HUES48 (cell line): ENCODE measurements around the gene AP2B1.
A peak's percentile ranks its signal among the peaks of the same experiment; 100 is the strongest.
"Not testable (repeated sequence)": the region's sequence is repeated elsewhere in the genome, so short reads cannot be mapped to it uniquely, and the experiment has no call there.

Source experiments
- H3K27ac ChIP-seq: one replicate; pipeline ENCODE4 v1.7.0; 2013; ENCODE audit warnings: low read depth, low read length, inconsistent platforms
- H3K27me3 ChIP-seq: 2 replicates; pipeline ENCODE4 v1.6.1; 2013; ENCODE audit warnings: mild to moderate bottlenecking, low read length; ENCODE audit not compliant: control insufficient read depth, insufficient read depth
- H3K36me3 ChIP-seq: 2 replicates; pipeline ENCODE4 v1.6.1; 2013; ENCODE audit warnings: low read length; ENCODE audit not compliant: control insufficient read depth, insufficient read depth
- H3K4me1 ChIP-seq: 2 replicates; pipeline ENCODE4 v1.6.1; 2013; ENCODE audit warnings: mild to moderate bottlenecking, low read length; ENCODE audit not compliant: control insufficient read depth, insufficient read depth
- H3K4me3 ChIP-seq: 2 replicates; pipeline ENCODE4 v1.5.1; 2013; ENCODE audit warnings: mild to moderate bottlenecking, low read depth, low read length
- H3K9ac ChIP-seq: 2 replicates; pipeline ENCODE4 v1.6.1; 2013; ENCODE audit warnings: mild to moderate bottlenecking, low read depth, low read length, moderate library complexity
- H3K9me3 ChIP-seq: 2 replicates; pipeline ENCODE4 v1.6.1; 2013; ENCODE audit warnings: low read length; ENCODE audit not compliant: control insufficient read depth, insufficient read depth

The AP2B1 gene

GRCh38 chr17:35548978-35549377 is 38.1 kb upstream of the AP2B1 start:
- Histone ChIP-seq H3K4me1 (no peaks in the 10 kb centered on the region), H3K9me3 (no peaks in the 10 kb centered on the region), H3K27ac (no peak overlapping the region), H3K9ac (no peak overlapping the region), H3K36me3 (no peaks in the 10 kb centered on the region), H3K27me3 (no peaks in the 10 kb centered on the region; the same call in 1 of the 2 replicates), H3K4me3 (no peak overlapping the region)

- H3K36me3 ChIP-seq: no peaks in the 10 kb centered on the region
- no peaks in the 10 kb centered on the region for H3K9me3 ChIP-seq
- H3K4me3 ChIP-seq: no peak overlapping the region
- no peak overlapping the region for H3K27ac ChIP-seq
- no peak overlapping the region for H3K9ac ChIP-seq
- no peaks in the 10 kb centered on the region for H3K4me1 ChIP-seq
- H3K27me3 ChIP-seq: no peaks in the 10 kb centered on the region; the same call in 1 of the 2 replicates
Measured at GRCh38 chr17:35553310-35553709, 33.8 kb upstream of the AP2B1 start.

DNA sequence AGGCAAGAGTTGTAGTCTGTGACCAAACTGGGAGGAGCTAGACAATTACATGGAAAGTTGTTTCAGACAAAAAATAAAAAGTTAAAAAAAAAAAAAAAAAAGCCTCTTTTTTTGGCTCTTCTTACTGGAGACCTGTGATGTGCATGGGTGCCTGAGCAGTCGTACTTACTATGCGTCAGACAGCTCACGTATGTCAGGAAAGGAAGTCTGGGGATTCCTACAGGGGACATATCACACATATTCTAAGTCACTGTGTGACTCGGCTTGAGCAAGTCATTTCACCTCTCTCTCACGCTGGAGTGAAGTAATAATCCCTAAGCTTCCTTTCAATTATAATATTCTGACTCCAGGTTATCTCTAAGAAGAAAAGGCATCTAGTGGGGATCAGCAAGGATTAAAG is 32.5 kb upstream of the AP2B1 start:
- Histone ChIP-seq H3K9me3 (no peaks in the 10 kb centered on the region), H3K27ac (no peak overlapping the region), H3K4me1 (no peaks in the 10 kb centered on the region), H3K9ac (no peak overlapping the region), H3K4me3 (no peak overlapping the region), H3K27me3 (no peaks in the 10 kb centered on the region), H3K36me3 (no peaks in the 10 kb centered on the region)

DNA sequence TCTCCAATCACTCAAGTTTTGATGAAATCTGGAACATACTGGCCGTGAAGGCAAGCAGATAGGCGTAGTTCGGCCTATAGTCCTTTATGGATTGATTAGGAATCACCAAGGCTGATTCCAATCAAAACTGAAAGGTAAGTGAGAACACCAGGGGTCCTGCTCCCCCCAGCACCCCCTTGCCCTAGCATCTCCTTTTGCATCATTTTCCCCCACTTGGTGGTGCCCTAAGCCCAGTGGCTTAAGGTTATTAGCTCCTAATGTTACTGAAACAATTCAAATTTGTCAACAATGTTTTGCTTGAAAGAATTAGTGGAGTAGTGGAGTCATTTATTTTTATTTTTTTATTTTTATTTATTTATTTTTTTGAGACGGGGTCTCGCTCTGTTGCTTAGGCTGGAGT is 31.4 kb upstream of the AP2B1 start:
- no peak overlapping the region for H3K27ac ChIP-seq
- no peaks in the 10 kb centered on the region for H3K36me3 ChIP-seq
- no peaks in the 10 kb centered on the region for H3K27me3 ChIP-seq
- no peak overlapping the region for H3K4me3 ChIP-seq
- no peaks in the 10 kb centered on the region for H3K4me1 ChIP-seq
- H3K9me3 ChIP-seq: no peaks in the 10 kb centered on the region
- H3K9ac ChIP-seq: no peak overlapping the region

GRCh38 chr17:35557353-35557752 is 29.8 kb upstream of the AP2B1 start:
- no peak overlapping the region for H3K4me3 ChIP-seq

GRCh38 chr17:35559495-35560210 is 27.5 kb upstream of the AP2B1 start:
- H3K9me3 ChIP-seq: no peaks in the 10 kb centered on the region
- no peaks in the 10 kb centered on the region for H3K36me3 ChIP-seq
- H3K4me1 ChIP-seq: no peaks in the 10 kb centered on the region
- no peaks in the 10 kb centered on the region for H3K27me3 ChIP-seq
- no peak overlapping the region for H3K9ac ChIP-seq
- H3K4me3 ChIP-seq: no peak overlapping the region
- no peak overlapping the region for H3K27ac ChIP-seq

More at GRCh38 chr17:35557353-35557752, 29.8 kb upstream of the AP2B1 start:
- H3K9me3 ChIP-seq: no peaks in the 10 kb centered on the region
- no peaks in the 10 kb centered on the region for H3K36me3 ChIP-seq
- H3K9ac ChIP-seq: no peak overlapping the region
- H3K27me3 ChIP-seq: no peaks in the 10 kb centered on the region
- no peaks in the 10 kb centered on the region for H3K4me1 ChIP-seq
- no peak overlapping the region for H3K27ac ChIP-seq

DNA sequence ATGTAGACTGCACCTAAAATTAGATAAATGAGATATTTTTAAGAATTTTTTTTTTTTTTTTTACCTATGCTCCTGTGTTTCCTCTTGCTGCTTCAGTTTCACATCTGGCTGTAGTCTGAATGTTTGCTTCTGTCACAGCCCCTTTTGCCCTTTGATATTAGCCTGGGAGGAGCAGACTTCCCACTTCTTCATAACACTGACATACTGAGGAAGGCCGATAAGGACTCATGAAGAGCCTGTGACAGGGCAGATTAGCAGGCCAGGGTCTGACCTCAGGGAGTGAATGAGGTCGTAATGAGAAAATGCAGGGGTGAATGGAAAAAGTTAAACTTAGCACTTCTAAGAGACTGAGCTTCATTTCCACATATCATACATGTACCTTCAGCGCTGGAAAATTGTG is 26.4 kb upstream of the AP2B1 start, which contains the start of gene SLFN14:
TSS of gene SLFN14 (minus strand) at position 117 of the 400 bp plus-strand sequence. CDS start 2,757 bp downstream, outside the sequence.
- Histone ChIP-seq H3K27ac (no peak within 1 kb of the TSS), H3K27me3 (no peaks in the 10 kb centered on the region), H3K36me3 (no peaks in the 10 kb centered on the region), H3K9me3 (no peaks in the 10 kb centered on the region), H3K9ac (no peak within 1 kb of the TSS), H3K4me1 (no peaks in the 10 kb centered on the region), H3K4me3 (no peak within 1 kb of the TSS)

DNA sequence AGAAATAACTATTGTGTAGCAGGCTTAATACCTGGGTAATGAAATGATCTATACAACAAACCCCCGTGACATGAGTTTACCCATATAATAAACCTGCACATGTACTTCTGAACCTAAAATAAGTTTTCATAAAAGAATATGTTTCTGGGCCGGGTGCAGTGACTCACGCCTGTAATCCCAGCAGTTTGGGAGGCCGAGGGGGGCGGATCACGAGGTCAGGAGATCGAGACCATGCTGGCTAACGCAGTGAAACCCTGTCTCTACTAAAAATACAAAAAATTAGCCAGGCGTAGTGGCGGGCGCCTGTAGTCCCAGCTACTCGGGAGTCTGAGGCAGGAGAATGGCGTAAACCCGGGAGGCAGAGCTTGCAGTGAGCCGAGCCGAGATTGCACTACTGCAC is 23.9 kb upstream of the AP2B1 start:
- not testable (repeated sequence) for H3K27ac ChIP-seq, H3K9ac ChIP-seq, H3K4me3 ChIP-seq, H3K9me3 ChIP-seq, H3K4me1 ChIP-seq, H3K36me3 ChIP-seq, H3K27me3 ChIP-seq

DNA sequence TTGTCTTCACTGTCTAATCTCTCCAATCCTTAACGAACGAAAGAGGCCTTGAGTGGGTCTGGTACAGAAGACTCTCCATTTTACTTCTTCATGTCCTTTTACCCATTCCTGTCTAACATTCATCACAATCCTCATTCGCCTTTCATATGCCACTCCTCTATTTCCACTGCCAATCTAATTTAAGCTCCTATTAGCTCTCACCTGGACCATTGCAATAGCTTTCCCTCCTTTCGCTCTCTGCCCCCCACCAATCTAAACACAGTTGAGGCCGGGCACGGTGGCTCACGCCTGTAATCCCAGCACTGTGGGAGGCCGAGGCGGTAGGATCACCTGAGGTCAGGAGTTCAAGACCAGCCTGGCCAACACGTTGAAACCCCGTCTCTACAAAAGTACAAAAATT is 20.2 kb upstream of the AP2B1 start:
- H3K4me1 ChIP-seq: no peaks in the 10 kb centered on the region; the same call in 1 of the 2 replicates
- H3K36me3 ChIP-seq: no peaks in the 10 kb centered on the region
- H3K9ac ChIP-seq: no peak overlapping the region
- no peaks in the 10 kb centered on the region for H3K9me3 ChIP-seq
- H3K4me3 ChIP-seq: peak overlapping the region; percentile 98; the same call in 1 of the 2 replicates
- no peaks in the 10 kb centered on the region for H3K27me3 ChIP-seq
- no peak overlapping the region for H3K27ac ChIP-seq

DNA sequence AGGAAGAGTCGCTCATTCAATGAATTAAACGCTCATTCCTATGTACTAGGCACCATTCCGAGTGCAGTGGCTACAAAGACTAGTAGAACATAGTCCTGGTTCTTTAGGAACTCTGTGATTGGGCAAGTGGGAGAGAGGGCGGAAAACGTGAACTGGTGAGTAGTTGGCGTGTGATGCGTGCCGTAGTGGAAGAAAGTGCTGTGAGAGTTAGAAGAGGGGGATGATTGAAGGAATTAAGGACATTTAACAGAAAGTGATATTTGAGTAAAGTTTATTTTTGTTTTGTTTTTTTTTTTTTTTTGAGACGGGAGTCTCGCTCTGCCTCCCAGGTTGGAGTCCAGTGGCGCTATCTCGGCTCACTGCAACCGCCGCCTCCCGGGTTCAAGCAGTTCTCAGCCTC is 18.6 kb upstream of the AP2B1 start:
- Histone ChIP-seq H3K4me1 (no peaks in the 10 kb centered on the region; the same call in 1 of the 2 replicates), H3K9ac (peak overlapping the region; percentile 93), H3K27me3 (no peaks in the 10 kb centered on the region), H3K4me3 (peak overlapping the region; percentile 98), H3K27ac (peak overlapping the region; percentile 84), H3K9me3 (no peaks in the 10 kb centered on the region), H3K36me3 (peaks cover 7% of the 10 kb centered on the region; the same call in 1 of the 2 replicates)

DNA sequence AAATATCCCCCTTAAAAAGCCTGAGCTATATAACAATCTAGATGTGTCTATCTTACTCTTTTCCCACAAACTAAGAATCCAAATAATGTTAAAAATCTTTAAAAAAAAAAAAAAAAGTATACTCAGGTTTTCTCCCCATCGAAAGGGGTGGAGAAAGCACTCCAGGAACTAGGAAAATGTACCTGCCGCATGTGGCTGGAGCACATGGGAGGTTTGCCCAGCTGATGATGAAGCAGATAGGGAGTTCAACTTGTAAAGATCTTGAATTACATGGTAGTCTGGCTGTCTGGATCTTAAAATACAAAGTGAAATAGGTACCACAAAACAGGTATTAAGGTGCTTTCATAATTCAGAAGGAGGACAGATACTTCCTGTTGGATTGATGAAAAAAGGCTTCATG is 17.7 kb upstream of the AP2B1 start:
- Histone ChIP-seq H3K4me1 (no peaks in the 10 kb centered on the region; the same call in 1 of the 2 replicates), H3K9ac (no peak overlapping the region), H3K36me3 (peaks cover 15% of the 10 kb centered on the region), H3K27me3 (no peaks in the 10 kb centered on the region), H3K27ac (no peak overlapping the region), H3K4me3 (peak overlapping the region; percentile 98), H3K9me3 (no peaks in the 10 kb centered on the region)
